HG03025 (cell line): ENCODE data around the gene CALN1.
"Not testable (repeated sequence)": the region's sequence is repeated elsewhere in the genome, so short reads cannot be mapped to it uniquely, and the experiment has no call there.

ENCODE experiments used
- ATAC-seq: cut with Tn5 transposase; IDR thresholded peaks from one replicate; pipeline ENCODE4 v1.9.1; 2021; ENCODE audit warnings: mild to moderate bottlenecking, moderate library complexity; ENCODE audit not compliant: unreplicated experiment, low FRiP score

Gene CALN1

GRCh38 chr7:72213081-72213480 is 199.1 kb downstream of the CALN1 start:
- no peak for ATAC-seq

GRCh38 chr7:72211175-72211574 is 201.0 kb downstream of the CALN1 start:
- ATAC-seq, result no peak

DNA sequence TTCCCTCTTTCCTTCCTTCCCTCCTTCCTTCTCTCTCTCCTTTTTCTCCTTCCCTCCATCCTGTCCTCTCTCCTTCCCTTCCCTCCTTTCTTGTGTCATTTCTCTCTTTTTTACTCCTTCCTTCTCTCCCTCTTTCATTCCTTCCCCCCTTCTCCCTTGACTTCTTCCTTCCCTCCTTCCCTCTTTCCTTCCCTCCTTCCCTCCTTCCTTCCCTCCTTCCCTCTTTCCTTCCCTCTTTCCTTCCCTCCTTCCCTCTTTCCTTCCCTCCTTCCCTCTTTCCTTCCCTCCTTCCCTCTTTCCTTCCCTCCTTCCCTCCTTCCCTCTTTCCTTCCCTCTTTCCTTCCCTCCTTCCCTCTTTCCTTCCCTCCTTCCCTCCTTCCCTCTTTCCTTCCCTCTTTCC is 203.1 kb downstream of the CALN1 start:
- ATAC-seq, result not testable (repeated sequence)

DNA sequence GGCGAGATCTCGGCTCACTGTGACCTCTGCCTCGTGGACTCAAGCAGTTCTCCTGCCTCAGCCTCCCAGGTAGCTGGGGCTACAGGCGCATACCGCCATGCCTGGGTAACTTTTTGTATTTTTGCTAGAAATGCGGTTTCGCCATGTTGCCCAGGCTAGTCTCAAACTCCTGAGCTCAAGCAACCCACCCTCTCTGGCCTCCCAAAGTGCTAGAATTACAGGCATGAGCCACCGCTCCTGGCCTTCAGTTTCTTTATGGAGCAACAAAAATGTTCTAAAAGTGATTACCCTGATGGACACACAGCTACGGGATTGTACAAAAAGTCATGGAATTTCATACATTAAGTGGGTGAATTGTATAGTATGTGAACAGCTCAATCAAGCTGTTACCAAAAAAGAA is 216.0 kb downstream of the CALN1 start:
- ATAC-seq, result no peak

GRCh38 chr7:72190919-72191318 is 221.2 kb downstream of the CALN1 start:
- ATAC-seq, result no peak

DNA sequence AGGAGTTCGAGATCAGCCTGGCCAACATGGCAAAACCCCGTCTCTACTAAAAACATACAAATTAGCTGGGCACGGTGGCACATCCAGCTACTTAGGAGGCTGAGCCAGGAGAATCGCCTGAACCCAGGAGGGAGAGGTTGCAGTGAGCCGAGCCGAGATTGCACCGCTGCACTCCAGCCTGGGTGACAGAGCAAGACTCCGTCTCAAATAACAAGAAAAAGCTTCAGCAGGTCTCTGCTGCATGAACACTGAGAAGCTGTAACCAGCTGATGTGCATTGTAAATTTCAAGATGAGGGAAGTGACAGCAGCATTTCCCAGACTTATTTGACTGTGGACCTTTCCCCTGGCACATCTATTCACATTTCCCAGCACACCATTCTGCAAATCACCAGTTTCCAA is 222.0 kb downstream of the CALN1 start:
- no peak for ATAC-seq

GRCh38 chr7:72187179-72187578 is 225.0 kb downstream of the CALN1 start:
- no peak for ATAC-seq

- ATAC-seq, result no peak
Observed at GRCh38 chr7:72183835-72184234, 228.3 kb downstream of the CALN1 start.

GRCh38 chr7:72182036-72182435 is 230.1 kb downstream of the CALN1 start:
- ATAC-seq, result no peak

DNA sequence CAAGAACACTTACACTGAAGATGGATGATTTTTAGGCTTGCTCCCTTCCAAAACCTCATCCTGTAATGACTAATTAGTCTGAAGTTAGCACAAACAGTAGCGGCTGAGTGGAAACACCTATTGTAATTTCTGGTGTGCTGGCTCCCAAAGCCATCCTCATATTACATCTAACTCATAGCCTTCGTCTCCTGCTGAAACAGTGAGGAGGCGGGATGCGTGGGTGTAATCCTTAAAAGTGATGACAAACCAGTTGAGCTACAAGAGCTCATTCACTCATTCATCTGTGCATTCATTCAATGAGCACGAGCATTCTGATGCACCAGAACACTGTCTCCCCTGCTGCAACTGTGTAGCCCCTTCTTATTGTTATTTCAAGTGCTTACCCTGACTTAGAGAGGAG is 235.3 kb downstream of the CALN1 start:
- ATAC-seq, result no peak

- ATAC-seq, result no peak
Observed at GRCh38 chr7:72170475-72170874, 241.7 kb downstream of the CALN1 start.

- no peak for ATAC-seq
Observed at GRCh38 chr7:72163271-72163670, 248.9 kb downstream of the CALN1 start.

GRCh38 chr7:72161534-72161933 is 250.6 kb downstream of the CALN1 start:
- ATAC-seq, result no peak

GRCh38 chr7:72159911-72160310 is 252.2 kb downstream of the CALN1 start:
- ATAC-seq, result no peak

GRCh38 chr7:72156671-72157070 is 255.5 kb downstream of the CALN1 start:
- no peak for ATAC-seq

DNA sequence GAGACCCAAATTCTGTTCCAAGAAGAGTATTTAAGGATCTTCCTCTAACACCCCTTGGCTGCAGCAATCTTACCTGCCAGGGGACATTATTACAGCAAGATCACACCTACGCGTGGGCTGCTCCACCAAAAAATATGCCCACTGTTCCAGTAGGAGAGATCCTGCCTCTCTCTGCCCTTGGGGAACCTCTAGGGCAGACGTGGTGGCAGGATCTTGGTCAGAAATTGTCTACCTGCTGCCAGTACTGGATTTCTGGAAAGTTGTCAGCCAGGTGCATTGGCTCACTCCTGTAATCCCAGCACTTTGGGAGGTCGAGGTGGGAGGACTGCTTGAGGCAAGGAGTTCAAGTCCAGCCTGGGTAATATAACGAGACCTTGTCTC is 259.0 kb downstream of the CALN1 start:
- ATAC-seq, result no peak

- no peak for ATAC-seq
Observed at GRCh38 chr7:72152161-72153131, 259.7 kb downstream of the CALN1 start.

DNA sequence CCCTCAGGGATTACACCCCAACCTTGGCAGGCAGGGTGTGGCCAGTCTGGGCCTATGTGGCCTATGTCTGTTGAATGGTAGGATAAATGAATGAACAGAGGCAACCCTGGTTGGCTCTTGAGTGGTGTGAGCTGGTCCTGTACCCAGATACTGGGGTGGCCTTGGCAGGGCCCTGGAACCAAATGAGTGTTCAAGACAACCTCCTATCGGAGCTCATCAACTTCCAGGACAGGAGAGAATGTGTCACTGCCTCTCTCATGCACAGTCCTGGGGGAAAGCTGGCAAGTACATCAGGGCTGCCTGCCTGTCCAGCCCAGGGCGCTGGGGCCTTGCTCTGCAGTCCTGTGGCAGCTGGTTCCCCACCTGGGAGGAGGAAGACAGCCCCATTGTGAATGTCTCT is 271.6 kb downstream of the CALN1 start:
- no peak for ATAC-seq

DNA sequence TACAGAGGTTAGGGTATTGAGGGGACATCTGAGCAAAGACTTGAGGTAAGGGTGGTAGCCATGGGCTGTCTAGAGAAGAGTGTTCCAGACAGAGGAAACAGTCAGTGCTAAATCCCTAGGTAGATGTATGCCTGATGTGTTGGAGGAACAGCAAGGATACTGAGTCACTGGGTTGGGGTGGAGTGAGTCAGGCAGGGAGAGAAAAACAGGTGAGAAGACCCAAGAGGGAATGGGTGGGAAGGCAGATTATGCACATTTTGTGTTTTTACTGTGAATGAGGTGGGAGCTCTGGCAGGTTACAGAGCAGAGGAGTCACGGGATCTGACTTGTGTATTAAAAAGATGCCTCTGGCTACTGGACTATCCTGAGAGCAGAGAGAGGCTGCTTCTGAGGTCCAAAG is 285.0 kb downstream of the CALN1 start:
- ATAC-seq, result no peak

- ATAC-seq, result no peak
Observed at GRCh38 chr7:72123913-72124312, 288.2 kb downstream of the CALN1 start.

- no peak for ATAC-seq
Observed at GRCh38 chr7:72118366-72118765, 293.8 kb downstream of the CALN1 start.

GRCh38 chr7:72114129-72114528 is 298.0 kb downstream of the CALN1 start:
- ATAC-seq, result no peak
